ES-I3 (cell line): Measurements from ENCODE around the gene MBD5.
A peak's percentile ranks its signal among the peaks of the same experiment; 100 is the strongest.
"Not testable (repeated sequence)": the region's sequence is repeated elsewhere in the genome, so short reads cannot be mapped to it uniquely, and the experiment has no call there.

Experiments
- H3K36me3 ChIP-seq: 2 replicates; pipeline ENCODE4 v1.6.1; 2013; ENCODE audit warnings: mild to moderate bottlenecking, low read length, control low read depth, moderate library complexity; ENCODE audit not compliant: insufficient read depth
- H3K4me1 ChIP-seq: 2 replicates; pipeline ENCODE4 v1.6.1; 2013; ENCODE audit warnings: mild to moderate bottlenecking, control low read depth, low read length; ENCODE audit not compliant: insufficient read depth
- H3K9ac ChIP-seq: 2 replicates; pipeline ENCODE4 v1.6.1; 2013; ENCODE audit warnings: low read depth, mild to moderate bottlenecking, low read length, moderate library complexity
- H3K9me3 ChIP-seq: 2 replicates; pipeline ENCODE4 v1.6.1; 2013; ENCODE audit warnings: mild to moderate bottlenecking, low read length, moderate library complexity; ENCODE audit not compliant: control insufficient read depth, insufficient read depth

MBD5 gene

DNA sequence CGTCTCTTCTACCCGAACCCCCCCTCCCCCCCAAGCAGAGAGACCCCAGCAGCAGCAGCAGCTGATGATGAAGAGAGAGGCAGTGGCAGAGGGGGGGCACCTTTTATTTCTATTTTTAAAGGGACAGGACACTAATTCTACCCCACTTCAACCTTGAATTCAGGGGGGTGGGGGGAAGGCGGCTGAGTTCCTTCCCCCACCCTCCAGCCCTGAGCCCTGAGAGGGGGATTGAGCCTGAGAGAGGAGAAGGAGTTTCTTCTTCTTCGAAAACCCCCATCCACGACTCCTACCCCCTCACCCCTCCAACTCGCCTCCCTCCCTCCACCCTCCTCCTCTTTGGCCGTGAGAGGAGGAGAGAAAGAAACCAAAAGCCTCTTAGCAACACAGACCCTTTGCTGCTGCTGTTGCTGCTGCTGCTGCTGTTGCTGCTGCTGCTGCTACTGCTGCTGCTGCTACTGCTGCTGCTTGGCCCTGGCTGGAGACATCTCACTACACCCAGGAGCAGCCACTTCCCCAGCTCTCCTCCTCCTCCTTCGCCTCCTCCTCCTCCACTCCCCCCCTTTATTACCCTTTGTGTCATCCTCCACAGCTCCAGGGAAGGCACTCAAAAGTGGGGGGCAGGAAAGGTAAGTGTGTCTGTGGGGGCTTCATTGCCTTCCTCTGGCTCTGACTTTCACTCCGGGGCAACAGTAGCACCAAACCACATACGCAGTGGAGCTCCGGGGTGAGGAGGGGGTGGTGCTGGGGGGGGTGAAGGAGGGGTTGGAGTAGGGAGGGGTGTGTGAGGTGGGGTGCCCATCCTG lies at the start of gene MBD5:
Gene MBD5 (plus strand): TSS at position 33 of the 803 bp plus-strand sequence.
- Histone ChIP-seq H3K4me1 (no peaks in the 10 kb centered on the region), H3K9ac (peak within 1 kb of the TSS; percentile 77), H3K36me3 (no peaks in the 10 kb centered on the region), H3K9me3 (no peaks in the 10 kb centered on the region)

DNA sequence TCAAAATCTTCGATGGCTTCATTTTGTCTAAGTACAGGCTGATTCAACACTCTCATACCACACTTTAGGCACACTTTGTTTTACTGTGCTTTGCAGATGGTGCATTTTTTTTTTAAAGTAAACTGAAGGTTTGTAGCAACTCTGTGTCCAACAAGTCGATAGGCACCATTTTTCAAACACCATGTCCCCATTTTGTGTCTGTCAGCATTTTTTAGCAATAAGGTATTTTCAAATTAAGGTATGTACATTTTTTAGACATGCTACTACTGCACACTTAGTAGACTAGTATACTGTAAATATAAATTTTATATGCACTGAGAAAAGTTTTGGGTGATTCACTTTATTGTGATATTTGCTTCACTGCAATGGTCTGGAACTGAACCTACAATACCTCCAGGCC lies 44.8 kb upstream of the MBD5 start:
- Histone ChIP-seq H3K9me3 (no peaks in the 10 kb centered on the region), H3K4me1 (peaks cover 5% of the 10 kb centered on the region; the same call in 1 of the 2 replicates), H3K36me3 (peaks cover 3% of the 10 kb centered on the region), H3K9ac (no peak overlapping the region)

DNA sequence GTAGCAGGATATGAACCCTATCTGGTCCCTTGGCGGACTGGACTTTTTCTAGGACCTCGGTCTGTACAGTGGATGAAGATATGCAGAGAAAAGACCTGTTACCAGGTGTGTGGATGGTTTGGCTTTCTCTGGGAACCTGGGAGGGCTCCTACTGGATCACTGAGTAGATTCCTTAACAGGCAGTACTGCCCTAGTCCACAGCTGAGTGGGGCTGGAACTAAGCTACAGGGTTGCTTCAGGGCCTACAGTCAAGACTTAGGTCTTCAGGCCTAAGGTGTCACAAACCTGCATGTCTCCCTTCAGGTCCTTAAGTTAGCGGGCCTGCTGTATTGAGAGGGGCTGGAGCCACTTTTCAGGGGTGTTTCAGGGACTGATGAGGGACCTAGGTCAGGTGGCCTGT lies 43.2 kb upstream of the MBD5 start:
- Histone ChIP-seq H3K4me1 (peaks cover 5% of the 10 kb centered on the region; the same call in 1 of the 2 replicates), H3K9ac (no peak overlapping the region), H3K9me3 (no peaks in the 10 kb centered on the region), H3K36me3 (peaks cover 3% of the 10 kb centered on the region)

DNA sequence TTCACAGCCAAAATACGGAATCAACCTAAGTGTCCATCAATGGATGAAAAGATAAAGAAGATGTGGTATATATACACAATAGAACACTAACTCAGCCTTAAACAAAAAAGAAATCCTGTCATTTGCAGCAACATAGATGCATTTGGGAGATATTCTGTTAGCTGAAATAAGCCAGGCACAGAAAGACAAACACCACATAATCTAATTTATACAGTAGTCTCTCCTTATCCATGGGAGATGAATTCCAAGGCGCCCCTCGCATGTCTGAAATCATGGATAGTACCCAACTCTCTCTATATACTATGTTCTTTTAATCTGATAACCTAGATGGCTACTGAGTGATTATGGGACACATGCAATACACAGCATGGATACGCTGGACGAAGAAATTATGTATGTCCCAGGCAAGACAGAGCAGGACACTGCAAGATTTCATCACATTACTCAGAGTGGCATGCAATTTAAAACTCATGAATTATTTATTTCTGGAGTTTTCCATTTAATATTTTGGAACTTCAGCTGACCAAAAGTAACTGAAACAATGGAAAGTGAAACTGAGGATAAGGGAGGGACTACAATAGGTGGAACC lies 39.9 kb upstream of the MBD5 start:
- Histone ChIP-seq H3K4me1 (no peaks in the 10 kb centered on the region), H3K9me3 (no peaks in the 10 kb centered on the region), H3K9ac (no peak overlapping the region), H3K36me3 (no peaks in the 10 kb centered on the region; the same call in 1 of the 2 replicates)

DNA sequence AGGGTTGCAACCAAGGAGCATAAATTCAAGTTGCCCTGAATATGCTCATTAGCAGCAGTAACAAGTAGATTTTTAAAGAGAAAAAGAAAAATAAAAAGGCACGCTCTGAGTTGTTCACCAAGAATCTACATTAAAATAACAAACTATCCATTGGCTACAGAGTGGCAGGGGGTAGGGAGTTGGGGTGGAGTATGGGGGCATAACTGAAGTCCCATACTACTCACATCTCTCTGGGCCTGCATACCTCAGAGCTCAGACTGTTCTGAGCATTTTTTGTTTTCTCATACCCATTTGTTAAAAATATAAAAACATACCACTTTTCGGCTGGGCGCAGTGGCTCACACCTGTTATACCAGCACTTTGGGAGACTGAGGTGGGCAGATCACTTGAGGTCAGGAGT lies 31.8 kb upstream of the MBD5 start:
- peaks cover 14% of the 10 kb centered on the region; the same call in 1 of the 2 replicates for H3K4me1 ChIP-seq
- H3K9ac ChIP-seq = no peak overlapping the region
- no peaks in the 10 kb centered on the region; the same call in 1 of the 2 replicates for H3K36me3 ChIP-seq
- H3K9me3 ChIP-seq = no peaks in the 10 kb centered on the region

DNA sequence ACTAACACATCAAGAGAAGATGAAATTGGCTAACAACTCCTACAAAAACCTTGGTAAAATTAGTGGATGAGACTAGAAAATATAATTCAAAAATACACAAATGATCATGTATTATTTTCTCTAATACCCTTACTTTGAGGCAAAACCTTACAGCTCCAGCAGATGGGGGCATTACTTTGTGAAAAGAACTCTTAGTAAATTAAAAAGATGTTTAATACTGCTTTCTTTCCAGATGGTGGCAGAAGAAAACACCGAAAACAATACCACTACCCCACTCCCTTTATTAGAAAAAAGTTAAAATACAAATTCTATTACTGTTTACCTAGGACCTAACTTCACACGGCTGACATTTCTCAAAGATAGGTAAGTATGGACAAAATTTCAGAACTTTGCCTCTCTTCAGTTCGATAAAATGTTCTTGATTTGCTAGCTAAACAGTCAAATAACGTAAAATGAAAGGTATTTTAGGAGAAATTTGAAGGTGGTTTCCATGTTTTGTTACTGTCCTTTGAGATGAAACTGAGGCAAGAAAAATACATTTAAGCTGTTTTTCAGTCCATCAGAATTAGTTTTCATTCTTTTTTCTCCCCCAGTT lies 31.0 kb upstream of the MBD5 start:
- Histone ChIP-seq H3K9me3 (no peaks in the 10 kb centered on the region), H3K9ac (no peak overlapping the region), H3K36me3 (no peaks in the 10 kb centered on the region), H3K4me1 (peaks cover 14% of the 10 kb centered on the region; the same call in 1 of the 2 replicates)

DNA sequence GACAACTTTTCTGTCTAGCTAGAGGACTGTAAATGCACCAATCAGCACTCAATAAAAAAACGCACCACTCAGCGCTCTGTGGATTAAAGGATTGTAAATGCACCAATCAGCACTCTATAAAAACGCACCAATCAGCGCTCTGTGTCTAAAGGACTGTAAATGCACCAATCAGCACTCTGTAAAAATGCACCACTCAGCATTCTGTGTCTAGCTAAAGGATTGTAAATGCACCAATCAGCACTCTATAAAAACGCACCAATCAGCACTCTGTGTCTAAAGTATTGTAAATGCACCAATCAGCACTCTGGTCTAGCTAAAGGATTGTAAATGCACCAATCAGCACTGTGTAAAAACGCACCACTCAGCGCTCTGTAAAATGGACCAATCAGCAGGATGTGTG lies 25.9 kb upstream of the MBD5 start:
- not testable (repeated sequence) for H3K9ac ChIP-seq, H3K4me1 ChIP-seq

DNA sequence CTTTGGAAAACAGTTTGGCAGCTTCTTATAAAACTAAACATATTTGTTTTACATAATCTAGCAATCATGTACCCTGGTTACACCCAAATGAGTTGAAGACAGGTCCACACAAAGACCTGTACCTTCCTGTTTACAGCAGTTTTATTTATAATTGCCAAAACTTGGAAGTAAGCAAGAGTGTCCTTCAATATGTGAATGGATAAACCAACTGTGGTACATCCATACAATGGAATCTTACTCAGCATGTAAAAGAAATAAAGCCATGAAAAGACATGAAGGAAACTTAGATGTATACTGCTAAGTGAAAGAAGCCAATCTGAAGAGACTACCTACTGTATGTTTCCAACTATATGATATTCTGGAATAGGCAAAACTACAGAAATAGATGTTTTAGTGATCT lies 24.1 kb upstream of the MBD5 start:
- H3K4me1 ChIP-seq = no peaks in the 10 kb centered on the region; the same call in 1 of the 2 replicates
- H3K9ac ChIP-seq = no peak overlapping the region
- H3K9me3 ChIP-seq = peaks cover 2% of the 10 kb centered on the region; the same call in 1 of the 2 replicates
- no peaks in the 10 kb centered on the region for H3K36me3 ChIP-seq

More for the DNA sequence above, 25.9 kb upstream of the MBD5 start:
- not testable (repeated sequence) for H3K9me3 ChIP-seq, H3K36me3 ChIP-seq

DNA sequence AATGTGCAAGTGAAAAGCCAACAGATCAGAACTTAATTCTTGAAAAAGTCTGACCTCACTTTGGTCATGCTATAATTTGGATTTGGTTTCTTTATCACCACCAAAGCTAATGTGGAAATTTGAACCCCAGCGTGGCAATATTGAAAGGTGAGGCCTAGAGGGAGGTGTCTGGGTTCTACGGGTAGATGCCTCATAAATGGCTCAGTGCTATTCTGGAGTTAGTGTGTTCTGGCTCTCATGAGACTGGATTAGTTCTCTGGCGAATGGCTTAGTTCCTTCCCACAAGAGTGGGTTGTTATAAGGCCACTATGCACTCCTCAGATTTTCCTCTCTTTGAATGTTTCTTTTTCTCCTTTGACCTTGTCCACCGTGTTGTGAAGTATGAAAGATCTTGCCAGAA lies 22.7 kb upstream of the MBD5 start:
- peaks cover 2% of the 10 kb centered on the region; the same call in 1 of the 2 replicates for H3K9me3 ChIP-seq

DNA sequence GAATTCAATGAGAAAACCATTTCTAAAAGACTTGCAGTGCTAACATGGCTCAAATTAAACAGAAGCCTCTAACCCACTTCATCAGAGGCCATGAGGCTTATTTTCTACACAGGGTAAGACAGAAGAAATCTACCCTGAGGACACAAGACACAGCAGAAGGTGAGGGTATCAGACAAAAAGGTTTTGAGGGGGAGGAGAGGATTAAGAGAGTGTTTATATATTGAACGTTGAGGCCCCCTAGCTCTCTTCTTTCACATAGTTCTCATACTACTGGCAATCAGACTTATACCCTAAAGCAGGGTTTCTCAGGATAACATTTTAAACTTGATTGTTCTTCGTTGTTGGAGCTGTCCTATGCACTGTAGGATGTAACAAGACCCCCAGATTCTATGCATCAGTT lies 21.8 kb upstream of the MBD5 start:
- H3K9me3 ChIP-seq = peaks cover 2% of the 10 kb centered on the region; the same call in 1 of the 2 replicates
- H3K4me1 ChIP-seq = no peaks in the 10 kb centered on the region; the same call in 1 of the 2 replicates
- no peak overlapping the region for H3K9ac ChIP-seq
- no peaks in the 10 kb centered on the region for H3K36me3 ChIP-seq

More for the DNA sequence above, 22.7 kb upstream of the MBD5 start:
- Histone ChIP-seq H3K9ac (no peak overlapping the region), H3K36me3 (no peaks in the 10 kb centered on the region), H3K4me1 (no peaks in the 10 kb centered on the region; the same call in 1 of the 2 replicates)

DNA sequence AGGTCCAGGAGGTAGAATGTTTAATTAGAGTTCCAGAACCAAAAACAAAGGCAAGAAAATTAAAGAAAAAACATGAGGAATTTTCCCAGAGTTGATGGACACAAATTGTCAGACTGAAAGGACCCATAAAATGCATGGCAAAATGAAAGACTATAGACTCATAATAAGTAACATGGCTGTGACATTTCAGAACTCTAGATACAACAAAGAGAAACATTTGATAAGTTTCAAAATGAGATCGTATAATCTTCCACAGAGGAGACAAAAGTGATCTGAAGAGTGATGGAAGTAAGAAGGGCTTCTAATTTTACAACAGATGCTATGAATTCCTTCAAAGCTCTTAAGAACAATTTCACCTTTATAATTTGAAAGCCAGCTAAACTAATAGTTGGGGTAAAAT lies 20.8 kb upstream of the MBD5 start:
- H3K36me3 ChIP-seq = no peaks in the 10 kb centered on the region
- H3K9ac ChIP-seq = no peak overlapping the region
- H3K4me1 ChIP-seq = no peaks in the 10 kb centered on the region; the same call in 1 of the 2 replicates
- peaks cover 2% of the 10 kb centered on the region; the same call in 1 of the 2 replicates for H3K9me3 ChIP-seq

DNA sequence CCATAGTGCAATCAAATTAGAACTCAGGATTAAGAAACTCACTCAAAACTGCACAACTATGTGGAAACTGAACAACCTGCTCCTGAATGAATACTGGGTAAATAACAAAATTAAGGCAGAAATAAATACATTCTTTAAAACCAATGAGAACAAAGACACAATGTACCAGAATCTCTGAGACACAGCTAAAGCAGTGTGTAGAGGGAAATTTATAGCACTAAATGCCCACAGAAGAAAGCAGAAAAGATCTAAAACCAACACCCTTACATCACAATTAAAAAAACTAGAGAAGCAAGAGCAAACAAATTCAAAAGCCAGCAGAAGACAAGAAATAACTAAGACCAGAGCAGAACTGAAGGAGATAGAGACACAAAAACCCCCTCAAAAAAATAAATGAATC lies 18.5 kb upstream of the MBD5 start:
- not testable (repeated sequence) for H3K9ac ChIP-seq, H3K4me1 ChIP-seq, H3K36me3 ChIP-seq, H3K9me3 ChIP-seq

DNA sequence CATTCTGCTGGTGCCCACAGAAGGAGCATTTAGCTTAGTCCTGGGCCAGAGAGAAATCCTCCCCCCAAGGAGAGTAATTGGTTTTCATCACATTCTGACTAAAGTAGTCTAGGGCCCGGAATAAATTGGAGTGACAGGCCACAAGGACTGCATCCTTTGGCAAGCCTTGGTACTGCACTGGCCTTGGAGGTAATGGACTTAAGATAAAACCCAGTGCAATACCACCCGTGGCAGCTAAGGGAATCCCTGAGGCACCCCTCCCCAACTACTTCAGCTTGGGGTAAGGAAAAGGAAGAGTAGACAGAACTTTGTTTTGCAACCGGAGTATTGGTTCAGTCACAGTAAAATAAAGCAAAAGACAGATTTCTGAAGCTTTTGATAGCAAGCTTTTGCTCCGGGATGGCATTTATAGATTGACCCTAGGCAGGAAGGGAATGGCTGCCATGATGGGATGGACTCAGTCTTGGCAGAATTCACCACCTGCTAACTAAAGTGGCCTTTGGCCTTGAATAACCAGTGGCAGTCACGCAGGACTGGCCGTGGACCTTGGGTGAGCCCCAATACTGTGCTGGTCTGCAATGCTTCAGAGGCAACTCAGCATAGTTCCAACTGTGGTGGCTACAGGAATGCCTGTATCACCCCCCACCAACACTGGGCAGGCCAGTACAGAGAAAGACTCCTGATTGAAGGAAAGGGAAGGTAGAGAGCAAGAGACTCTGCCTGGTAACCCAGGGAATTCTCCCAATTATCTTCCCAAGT lies 14.5 kb upstream of the MBD5 start:
- Histone ChIP-seq H3K9ac (no peak overlapping the region), H3K4me1 (no peaks in the 10 kb centered on the region), H3K36me3 (no peaks in the 10 kb centered on the region), H3K9me3 (no peaks in the 10 kb centered on the region; the same call in 1 of the 2 replicates)
